K562 (cell line): ENCODE data around the gene CEP126. TPM values are rescaled to one million over a fixed set of nuclear protein-coding genes. Genes with fewer than 3 reads are reported as not detected.

Experiments
- ATAC-seq: fragments of 200-7000 bp; cut with Tn5 transposase; 3 replicates; pipeline ENCODE4 v1.9.1; 2020; ENCODE audit warnings: moderate library complexity
- BruUV-seq: library from RNA; stranded (reverse); fragments of 400-500 nt; replicated peaks from 2 replicates; lab custom pipeline; 2021; lab: Mats Ljungman, UMichigan
- CTCF ChIA-PET: fragments of 300-600 bp; formaldehyde crosslinking; extraction: SDS; loops from one replicate; lab custom pipeline; 2021; ENCODE audit warnings: low intra/inter-chr PET ratio; lab: Yijun Ruan, JAX
- POLR2A ChIA-PET: fragments of 300-600, 350-650 bp; sonication (Branson Sonifier 250); formaldehyde crosslinking; extraction: SDS; loops from one replicate; lab custom pipeline; 2021; ENCODE audit warnings: antibody characterized with exemption, inconsistent platforms; lab: Yijun Ruan, JAX
- DNase-seq, 4 experiments: peaks; one replicate each; pipeline versions ENCODE4 v3.0.0 to v3.0.0-alpha.2; 2011 to 2018; ENCODE audit warnings: low spot score in 3 of 4, mixed read lengths in 3 of 4; ENCODE audit errors: extremely low read depth in 1 of 4
- FAIRE-seq: peaks from 2 replicates; lab custom pipeline; 2011; peaks lifted over from hg19 to GRCh38; lab: Jason Lieb, UNC
- H2AFZ ChIP-seq: 2 replicates; pipeline ENCODE4 v1.6.0; 2011; ENCODE audit warnings: low read depth, low read length, control low read depth, inconsistent platforms
- H3K27ac ChIP-seq: fragments of 200-600 bp; 3 replicates; pipeline ENCODE4 v1.8.0; 2011; ENCODE audit warnings: low read depth, mild to moderate bottlenecking, control low read depth, inconsistent platforms, low read length, moderate library complexity, mixed read lengths; ENCODE audit errors: extremely low read depth
- H3K27me3 ChIP-seq, 2 experiments: fragments of 300-600 bp in 1 of 2; 2 replicates in 1 of 2; 3 replicates in 1 of 2; pipeline versions ENCODE4 v1.6.0 to v1.8.0; 2011; ENCODE audit warnings: inconsistent platforms in 2 of 2, low read length in 2 of 2, mild to moderate bottlenecking in 1 of 2, mixed read lengths in 1 of 2, moderate library complexity in 1 of 2; ENCODE audit not compliant: control insufficient read depth in 2 of 2, insufficient read depth in 2 of 2
- H3K36me3 ChIP-seq: fragments of 300-600 bp; 3 replicates; pipeline ENCODE4 v1.8.0; 2011; ENCODE audit warnings: mild to moderate bottlenecking, low read length, inconsistent platforms; ENCODE audit not compliant: control insufficient read depth, insufficient read depth
- H3K4me1 ChIP-seq, 2 experiments: fragments of 200-600 bp in 1 of 2; replicated peaks in 1 of 2; 2 replicates in 1 of 2; 3 replicates in 1 of 2; pipeline versions ENCODE4 v1.5.1 to v1.8.0; 2011; ENCODE audit warnings: inconsistent platforms in 2 of 2, low read length in 2 of 2, mild to moderate bottlenecking in 1 of 2, mixed read lengths in 1 of 2, moderate library complexity in 1 of 2; ENCODE audit not compliant: control insufficient read depth in 2 of 2, insufficient read depth in 2 of 2
- H3K4me2 ChIP-seq: 2 replicates; pipeline ENCODE4 v1.6.1; 2011; ENCODE audit warnings: low read length, control low read depth, inconsistent platforms, mixed read lengths; ENCODE audit not compliant: insufficient read depth
- H3K4me3 ChIP-seq: fragments of 200-600 bp; sonication (generic), shearing (Covaris generic); 2 replicates; pipeline ENCODE4 v1.5.1; 2016; ENCODE audit warnings: control low read depth, inconsistent platforms
- H3K79me2 ChIP-seq: fragments of 200-600 bp; 3 replicates; pipeline ENCODE4 v1.8.0; 2011; ENCODE audit warnings: low read length, inconsistent platforms; ENCODE audit not compliant: control insufficient read depth, insufficient read depth
- H3K9ac ChIP-seq, 2 experiments: 2 replicates each; pipeline versions ENCODE4 v1.6.0 to v1.6.1; 2011; ENCODE audit warnings: low read depth in 2 of 2, low read length in 2 of 2, control low read depth in 1 of 2, inconsistent platforms in 1 of 2, mild to moderate bottlenecking in 1 of 2, mixed read lengths in 1 of 2; ENCODE audit not compliant: insufficient read depth in 1 of 2
- H3K9me1 ChIP-seq: one replicate; pipeline ENCODE4 v1.6.0; 2011; ENCODE audit warnings: inconsistent platforms, mild to moderate bottlenecking, low read length, moderate library complexity; ENCODE audit not compliant: control insufficient read depth, insufficient read depth
- H3K9me3 ChIP-seq: replicated peaks from 2 replicates; pipeline ENCODE4 v1.5.1; 2011; ENCODE audit warnings: low read depth, low read length, inconsistent platforms; ENCODE audit not compliant: control insufficient read depth, insufficient read depth
- H4K20me1 ChIP-seq: replicated peaks from 2 replicates; pipeline ENCODE4 v1.6.1; 2011; ENCODE audit warnings: low read length, inconsistent platforms, mixed read lengths; ENCODE audit not compliant: control insufficient read depth, insufficient read depth
- CBFA2T2 ChIP-seq: fragments of 450-650 bp; conservative IDR thresholded peaks from 2 replicates; pipeline ENCODE4 v1.6.1; 2017; ENCODE audit warnings: mild to moderate bottlenecking
- GATAD2A ChIP-seq: fragments of 450-650 bp; IDR thresholded peaks from 2 replicates; pipeline ENCODE4 v1.6.1; 2017
- KLF16 ChIP-seq: IDR thresholded peaks from 2 replicates; pipeline ENCODE4 v1.6.1; 2016; ENCODE audit warnings: antibody characterized with exemption
- MCM7 ChIP-seq, 2 experiments: fragments of 450-650 bp; IDR thresholded peaks; 2 replicates each; pipeline ENCODE4 v1.6.1; 2016 to 2018
- OTX1 ChIP-seq: fragments of 450-650 bp; formaldehyde crosslinking; IDR thresholded peaks from 2 replicates; pipeline ENCODE4 v1.4.0; 2022; ENCODE audit warnings: mild to moderate bottlenecking
- POLR2A ChIP-seq: fragments of 450-650 bp; conservative IDR thresholded peaks from 2 replicates; pipeline ENCODE4 v1.6.1; 2016
- PRMT5 ChIP-seq: sonication (generic); formaldehyde crosslinking; IDR thresholded peaks from 2 replicates; pipeline ENCODE4 v1.5.0; 2020; ENCODE audit warnings: missing genetic modification reagents
- SREBF2 ChIP-seq: sonication (generic); formaldehyde crosslinking; IDR thresholded peaks from 2 replicates; pipeline ENCODE4 v1.4.0; 2020; ENCODE audit warnings: mild to moderate bottlenecking, missing genetic modification reagents
- TAL1 ChIP-seq: fragments of 450-650 bp; IDR thresholded peaks from 2 replicates; pipeline ENCODE4 v1.6.1; 2016; ENCODE audit warnings: mild to moderate bottlenecking
- U2AF1 ChIP-seq: fragments of 200-400 bp; formaldehyde crosslinking; optimal IDR thresholded peaks from 2 replicates; pipeline ENCODE3; 2017; ENCODE audit warnings: mild to moderate bottlenecking, low read depth, low read length, moderate library complexity
- ZNF384 ChIP-seq: IDR thresholded peaks from 2 replicates; pipeline ENCODE4 v1.6.1; 2012; ENCODE audit warnings: low read depth, low read length, improper control_type of control experiment
- ZNF449 ChIP-seq: fragments of 250-450 bp; sonication (Bioruptor Pico); IDR thresholded peaks from 2 replicates; pipeline ENCODE4 v1.8.0; 2022; ENCODE audit warnings: moderate library complexity, mild to moderate bottlenecking, inconsistent platforms
- ZNF518B ChIP-seq: fragments of 250-450 bp; sonication (Bioruptor Pico); IDR thresholded peaks from 2 replicates; pipeline ENCODE4 v1.5.0; 2021; ENCODE audit warnings: mild to moderate bottlenecking, moderate library complexity
- WGBS: fragments of 100-300 bp; shearing (Covaris generic); methylation state at CpG from one replicate; pipeline ENCODE4 v1.1.6; 2016; ENCODE audit warnings: low coverage, mixed read lengths; ENCODE audit not compliant: insufficient coverage; ENCODE audit errors: missing lambda C conversion rate; 5-methylcytosine and 5-hydroxymethylcytosine counted together
- in situ Hi-C: fragments of 300-500 bp; cut with MboI; formaldehyde crosslinking; loops from 4 replicates; pipeline ENCODE4 v1.15.0; 2018; ENCODE audit warnings: inconsistent platforms, mixed read lengths
- intact Hi-C: fragments of 100-400 bp; cut with micrococcal nuclease; formaldehyde crosslinking; loops from 2 replicates; pipeline ENCODE4 v1.14.2; 2022
- polyA plus RNA-seq, 8 experiments: library from polyadenylated mRNA; depleted of rRNA in 4 of 8; stranded (reverse) in 5 of 8; unstranded in 3 of 8; fragments of >200 nt; fragmentation: Nextera tagmentation in 2 of 8; fragmentation: Illumina TruSeq in 1 of 8; extraction: Ambion mirVana in 2 of 8; extraction: Trizol in 1 of 8; gene quantifications; 2 replicates each; pipeline versions ENCODE4 v1.2.1 to v1.2.3, GENCODE V29; 2011 to 2014; ENCODE audit warnings: inconsistent platforms in 1 of 8, missing spikeins in 1 of 8
- total RNA-seq, 7 experiments: library from RNA; depleted of rRNA in 6 of 7; stranded (reverse); fragments of >200 nt in 6 of 7; fragmentation: Illumina TruSeq in 2 of 7; extraction: Trizol in 2 of 7; gene quantifications; 2 replicates each; pipeline versions ENCODE4 v1.2.1 to v1.2.3, GENCODE V29; 2011 to 2021; ENCODE audit warnings: low replicate concordance in 1 of 7
- TF ChIP-seq, protein P1 (sequence below): sonication (generic); formaldehyde crosslinking; IDR thresholded peaks from 2 replicates; pipeline ENCODE4 v1.8.0; 2022; ENCODE audit warnings: missing genetic modification reagents, mild to moderate bottlenecking, borderline replicate concordance
- TF ChIP-seq, protein P2 (sequence below): fragments of 200-800 bp; sonication (Bioruptor generic); IDR thresholded peaks from 2 replicates; pipeline ENCODE4 v1.6.1; 2017; ENCODE audit warnings: missing genetic modification characterization, missing compliant biosample characterization
- TF ChIP-seq, protein P3 (sequence below): fragments of 450-650 bp; formaldehyde crosslinking; IDR thresholded peaks from 2 replicates; pipeline ENCODE4 v1.4.0; 2022; ENCODE audit warnings: mild to moderate bottlenecking, moderate library complexity

CEP126 gene
- total and polyA plus RNA-seq, 9 of the 15 experiments (the other 6 are each of a cell fraction or from before 2014, with no cell fraction given) = 0.01 to 0.11 (median 0.07) TPM; not detected in 3

DNA sequence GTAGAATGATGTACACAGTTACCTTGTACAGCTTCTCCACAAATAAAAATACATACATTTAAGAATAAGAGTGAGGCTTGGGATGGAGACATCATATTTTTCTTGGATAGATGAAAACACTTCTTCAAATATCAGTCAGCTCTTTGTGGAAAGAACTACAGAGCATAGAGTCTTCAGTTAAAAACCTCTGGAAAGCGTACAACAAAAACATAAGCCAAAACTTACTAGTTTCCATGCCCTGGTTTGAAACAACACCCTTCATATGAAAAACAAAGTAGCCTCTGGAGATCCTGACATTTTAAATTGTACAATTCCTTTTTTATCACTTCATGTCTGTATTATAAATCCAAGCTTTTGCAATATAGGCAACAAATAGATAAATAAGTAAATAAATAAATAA, 7.0 kb upstream of the CEP126 start:
- Histone ChIP-seq H3K9me3 (no peaks in the 10 kb centered on the region), H3K27ac (no peak overlapping the region), H3K9me1 (no peaks in the 10 kb centered on the region), H3K79me2 (no peaks in the 10 kb centered on the region), H3K4me1 (no peaks in the 10 kb centered on the region), H3K27me3 (no peaks in the 10 kb centered on the region), H3K9ac (no peak overlapping the region), H3K4me3 (no peak overlapping the region), H3K36me3 (no peaks in the 10 kb centered on the region), H2AFZ (no peak overlapping the region), H4K20me1 (no peaks in the 10 kb centered on the region), H3K4me2 (no peak overlapping the region)
- FAIRE-seq = no peak
- TF ChIP-seq, protein P1, sequence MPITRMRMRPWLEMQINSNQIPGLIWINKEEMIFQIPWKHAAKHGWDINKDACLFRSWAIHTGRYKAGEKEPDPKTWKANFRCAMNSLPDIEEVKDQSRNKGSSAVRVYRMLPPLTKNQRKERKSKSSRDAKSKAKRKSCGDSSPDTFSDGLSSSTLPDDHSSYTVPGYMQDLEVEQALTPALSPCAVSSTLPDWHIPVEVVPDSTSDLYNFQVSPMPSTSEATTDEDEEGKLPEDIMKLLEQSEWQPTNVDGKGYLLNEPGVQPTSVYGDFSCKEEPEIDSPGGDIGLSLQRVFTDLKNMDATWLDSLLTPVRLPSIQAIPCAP (CRISPR knock-in tag) = no peak
- TF ChIP-seq, protein P2, sequence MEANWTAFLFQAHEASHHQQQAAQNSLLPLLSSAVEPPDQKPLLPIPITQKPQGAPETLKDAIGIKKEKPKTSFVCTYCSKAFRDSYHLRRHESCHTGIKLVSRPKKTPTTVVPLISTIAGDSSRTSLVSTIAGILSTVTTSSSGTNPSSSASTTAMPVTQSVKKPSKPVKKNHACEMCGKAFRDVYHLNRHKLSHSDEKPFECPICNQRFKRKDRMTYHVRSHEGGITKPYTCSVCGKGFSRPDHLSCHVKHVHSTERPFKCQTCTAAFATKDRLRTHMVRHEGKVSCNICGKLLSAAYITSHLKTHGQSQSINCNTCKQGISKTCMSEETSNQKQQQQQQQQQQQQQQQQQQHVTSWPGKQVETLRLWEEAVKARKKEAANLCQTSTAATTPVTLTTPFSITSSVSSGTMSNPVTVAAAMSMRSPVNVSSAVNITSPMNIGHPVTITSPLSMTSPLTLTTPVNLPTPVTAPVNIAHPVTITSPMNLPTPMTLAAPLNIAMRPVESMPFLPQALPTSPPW (CRISPR knock-in tag) = no peak
- TF ChIP-seq U2AF1 (no peak), ZNF384 (no peak), PRMT5 (CRISPR knock-in tag) (no peak), KLF16 (no peak), CBFA2T2 (no peak), ZNF449 (CRISPR knock-in tag) (no peak), GATAD2A (no peak), TAL1 (no peak), OTX1 (no peak), POLR2A (no peak), ZNF518B (CRISPR knock-in tag) (no peak), SREBF2 (CRISPR knock-in tag) (no peak), MCM7 (IDR thresholded peaks at IDR 0.05) (no peak)
- TF ChIP-seq, protein P3, sequence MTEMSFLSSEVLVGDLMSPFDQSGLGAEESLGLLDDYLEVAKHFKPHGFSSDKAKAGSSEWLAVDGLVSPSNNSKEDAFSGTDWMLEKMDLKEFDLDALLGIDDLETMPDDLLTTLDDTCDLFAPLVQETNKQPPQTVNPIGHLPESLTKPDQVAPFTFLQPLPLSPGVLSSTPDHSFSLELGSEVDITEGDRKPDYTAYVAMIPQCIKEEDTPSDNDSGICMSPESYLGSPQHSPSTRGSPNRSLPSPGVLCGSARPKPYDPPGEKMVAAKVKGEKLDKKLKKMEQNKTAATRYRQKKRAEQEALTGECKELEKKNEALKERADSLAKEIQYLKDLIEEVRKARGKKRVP (CRISPR knock-in tag) = no peak
- DNase-seq = no peak
- 6% methylated on average over 1 of the region's 1 CpG for WGBS
- BruUV-seq = no TSS peak
- in situ Hi-C loops (no loop called here), intact Hi-C loops (no loop called here)
- CTCF ChIA-PET = no interaction called here
- no peak for ATAC-seq
- POLR2A ChIA-PET = interaction anchor here (0.6 kb wide), 1 partner anchor 105 kb away, joined by 4 read pairs; no protein-coding TSS in a partner anchor
